ENCODE measurements around the gene RADX.
"Not testable (repeated sequence)": the region's sequence is repeated elsewhere in the genome, so short reads cannot be mapped to it uniquely, and the experiment has no call there.

RADX gene, protein sequence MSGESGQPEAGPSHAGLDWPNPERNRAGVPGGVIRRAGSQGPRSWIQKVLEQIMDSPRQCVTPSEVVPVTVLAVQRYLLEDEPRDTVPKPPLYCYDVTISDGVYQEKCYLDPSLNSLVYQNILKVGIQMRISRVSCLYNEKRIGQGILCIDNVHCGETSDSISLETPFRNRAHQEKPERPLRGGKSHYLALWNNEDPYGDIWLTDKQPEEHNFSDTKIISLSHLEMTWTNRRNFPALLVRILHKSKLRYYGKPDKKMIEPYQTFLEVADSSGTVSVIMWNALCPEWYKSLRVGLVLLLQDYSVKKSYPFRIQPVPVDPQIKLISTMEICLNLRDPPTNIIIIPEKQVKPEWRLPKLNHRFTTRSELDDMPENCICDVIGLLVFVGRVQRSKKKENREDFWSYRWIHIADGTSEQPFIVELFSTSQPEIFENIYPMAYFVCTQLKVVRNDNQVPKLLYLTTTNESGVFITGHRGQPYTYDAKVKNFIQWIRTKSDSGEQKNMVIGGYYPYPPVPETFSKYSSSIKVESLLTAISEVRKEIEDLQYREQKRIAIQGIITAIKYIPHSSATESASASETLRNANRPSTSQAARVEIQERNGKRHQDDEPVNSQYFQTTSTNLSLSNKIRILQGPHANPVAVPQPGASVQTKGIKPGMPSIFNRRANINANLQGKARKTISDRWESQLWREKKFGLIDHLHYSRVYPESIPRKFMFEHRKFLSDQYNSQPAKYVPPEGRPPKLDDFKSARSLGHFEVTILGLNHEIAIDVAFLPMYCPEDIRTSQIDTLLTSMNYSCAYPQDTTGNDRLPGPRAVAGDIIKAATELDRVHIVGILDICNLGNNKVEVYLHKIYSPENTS

DNA sequence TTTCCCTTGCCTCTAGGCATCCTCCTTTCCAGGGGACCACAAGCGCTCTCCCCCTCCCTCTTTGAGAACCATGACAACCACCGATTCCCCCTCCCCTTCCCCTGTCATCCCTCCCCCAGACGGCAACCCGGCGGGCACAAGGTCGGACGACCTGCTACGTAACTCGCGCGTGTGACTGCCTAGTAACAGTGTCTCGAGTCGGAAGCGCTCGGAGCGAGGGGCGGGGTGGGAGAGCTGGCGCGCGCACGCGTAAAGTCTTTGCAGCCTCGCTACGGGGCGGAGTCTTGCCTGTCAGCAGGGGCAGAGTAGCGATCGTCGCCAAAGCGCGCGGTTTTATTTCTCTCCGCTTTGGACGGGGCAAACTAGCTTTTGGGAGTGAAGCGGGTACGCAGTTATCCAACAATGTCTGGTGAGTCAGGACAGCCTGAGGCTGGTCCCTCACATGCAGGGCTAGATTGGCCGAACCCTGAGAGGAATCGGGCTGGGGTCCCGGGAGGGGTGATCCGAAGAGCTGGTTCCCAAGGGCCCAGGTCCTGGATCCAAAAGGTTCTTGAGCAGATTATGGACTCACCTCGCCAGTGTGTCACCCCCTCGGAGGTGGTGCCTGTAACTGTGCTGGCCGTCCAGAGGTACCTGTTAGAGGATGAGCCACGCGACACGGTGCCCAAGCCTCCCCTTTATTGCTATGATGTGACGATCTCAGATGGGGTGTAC is at the start of gene RADX:
RADX (plus strand) TSS at position 300 of the 714 bp plus-strand sequence; CDS start at position 403, 103 bp downstream.
- DNase-seq, result peak; percentile 49 to 79 (median 62)

DNA sequence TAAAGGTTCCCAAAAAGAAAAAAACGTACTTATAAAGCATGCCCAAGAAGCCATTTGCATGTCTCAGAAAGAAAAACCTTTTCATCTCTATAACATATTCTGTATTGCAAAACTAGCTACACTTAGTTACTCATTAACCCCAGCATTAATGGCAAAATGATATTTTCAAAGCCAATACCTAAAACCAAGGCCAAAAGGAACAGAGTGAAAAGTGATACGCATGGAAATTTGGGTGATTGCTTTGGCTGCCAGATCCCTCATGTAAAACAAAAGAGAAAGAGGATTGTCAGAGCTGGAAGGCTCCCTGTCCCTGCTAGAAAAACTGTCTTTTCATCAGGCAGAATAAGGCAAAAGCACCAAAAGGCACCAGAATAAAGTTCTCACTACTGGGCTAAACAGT is 46.8 kb upstream of the RADX start:
- no peak for DNase-seq

DNA sequence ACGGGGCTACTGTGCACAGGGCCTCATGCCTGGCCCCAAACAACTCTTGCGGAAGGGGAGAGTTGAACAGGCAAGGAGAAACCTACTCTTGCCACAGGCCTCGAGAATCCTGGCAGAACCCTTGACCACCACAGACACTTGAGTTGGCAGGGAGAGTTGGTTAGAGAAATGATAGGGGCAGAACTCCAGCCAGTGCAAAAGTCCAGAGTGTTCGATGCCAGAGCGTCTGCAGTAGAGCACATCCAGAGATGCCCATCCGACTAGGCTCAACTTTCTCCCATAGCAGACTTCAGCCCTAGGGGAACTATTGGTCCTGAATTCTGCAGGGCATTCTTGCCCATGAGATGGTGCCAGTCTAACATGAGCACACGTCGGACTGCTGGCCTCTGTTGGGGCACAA is 45.4 kb upstream of the RADX start:
- DNase-seq, result no peak

DNA sequence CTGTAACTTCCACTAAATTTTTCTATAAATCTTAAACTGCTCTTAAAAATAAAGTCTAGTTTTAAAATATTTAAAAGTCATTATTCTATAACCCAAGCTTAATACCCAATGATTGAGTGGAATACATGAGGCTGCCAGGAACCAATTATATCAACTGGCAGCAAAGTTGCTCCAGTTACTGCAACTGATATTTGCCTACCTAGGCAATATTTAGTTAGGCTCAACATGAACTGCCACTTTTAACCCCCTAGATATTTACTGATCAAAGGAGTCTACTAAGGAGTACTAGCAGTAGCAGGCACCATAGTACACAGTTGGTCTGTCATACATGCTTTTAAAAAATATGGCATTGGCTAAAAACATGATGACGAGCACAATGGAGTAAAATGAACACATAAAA is 29.9 kb upstream of the RADX start:
- no peak for DNase-seq

DNA sequence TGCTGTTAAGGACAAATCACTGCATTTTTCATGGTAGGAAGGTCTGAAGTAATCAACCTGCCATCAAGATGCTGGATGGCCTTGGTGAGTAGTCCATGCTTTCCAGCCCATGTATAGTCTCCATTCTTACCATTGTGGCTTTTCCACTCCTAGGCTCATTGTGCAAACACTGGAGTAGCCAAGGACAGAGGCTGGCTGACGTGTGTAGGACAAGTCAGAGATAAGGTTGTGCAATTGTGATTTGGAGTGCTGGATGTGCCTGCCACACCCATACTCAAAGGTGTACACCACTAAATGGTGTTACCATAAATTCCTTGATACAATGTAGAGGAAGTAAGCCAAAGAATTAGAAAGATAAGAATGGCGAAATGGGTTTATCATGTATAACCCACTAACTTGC is 26.3 kb upstream of the RADX start:
- DNase-seq, result no peak

DNA sequence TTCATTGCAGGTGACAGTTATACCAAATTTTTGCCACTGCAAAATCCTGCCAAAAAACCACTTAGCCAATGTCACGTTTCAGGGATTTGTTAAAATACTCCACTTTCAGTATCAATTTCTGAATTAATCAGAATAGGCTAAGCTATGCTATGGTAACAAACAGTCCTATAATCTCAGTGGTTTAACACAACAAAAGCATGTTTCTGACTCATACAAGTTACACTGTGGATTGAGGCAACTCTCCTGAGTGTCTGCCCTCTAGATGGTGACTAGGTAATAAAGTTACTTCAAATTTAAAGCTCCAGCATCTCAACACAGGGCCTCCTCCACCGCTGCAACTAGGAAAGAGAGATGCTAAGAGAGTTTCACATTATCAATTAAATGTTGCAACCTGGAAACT is 23.0 kb upstream of the RADX start:
- no peak for DNase-seq

DNA sequence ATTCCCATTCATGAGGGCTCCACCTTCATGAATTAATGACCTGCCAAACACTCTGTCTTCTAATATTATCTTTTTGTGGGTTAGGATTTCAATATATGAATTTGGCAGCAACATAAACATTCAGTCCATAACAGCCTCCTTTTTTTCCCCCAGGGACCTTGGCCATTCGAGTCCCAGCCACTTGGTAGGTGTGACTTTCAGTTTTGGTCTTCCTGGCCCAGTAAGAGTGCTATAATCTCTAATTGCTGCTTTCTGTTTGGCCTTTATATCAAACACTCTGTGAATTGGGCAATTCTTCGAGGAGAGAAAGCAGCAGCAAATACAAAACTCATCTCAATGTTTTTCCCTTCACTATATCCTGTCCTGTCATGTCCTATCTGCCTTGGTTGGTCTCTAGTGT is 12.4 kb upstream of the RADX start:
- no peak for DNase-seq

DNA sequence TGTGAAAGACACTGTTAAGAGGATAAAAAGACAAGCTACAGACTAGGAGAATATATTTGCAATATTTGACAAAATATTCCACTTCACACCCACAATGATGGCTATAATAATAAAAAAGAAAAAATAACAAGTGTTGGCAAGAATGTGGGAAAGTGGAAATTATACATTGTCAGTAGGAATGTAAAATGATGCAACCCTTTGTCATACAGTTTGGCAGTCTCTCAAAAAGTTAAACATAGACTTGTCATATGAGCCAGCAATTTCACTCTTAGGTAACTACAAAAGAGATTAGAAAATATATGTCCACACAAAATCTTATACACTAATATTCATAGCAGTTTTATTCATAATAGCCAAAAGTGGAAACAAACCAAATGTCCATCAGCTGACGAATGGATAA is 5.2 kb upstream of the RADX start:
- DNase-seq, result no peak

DNA sequence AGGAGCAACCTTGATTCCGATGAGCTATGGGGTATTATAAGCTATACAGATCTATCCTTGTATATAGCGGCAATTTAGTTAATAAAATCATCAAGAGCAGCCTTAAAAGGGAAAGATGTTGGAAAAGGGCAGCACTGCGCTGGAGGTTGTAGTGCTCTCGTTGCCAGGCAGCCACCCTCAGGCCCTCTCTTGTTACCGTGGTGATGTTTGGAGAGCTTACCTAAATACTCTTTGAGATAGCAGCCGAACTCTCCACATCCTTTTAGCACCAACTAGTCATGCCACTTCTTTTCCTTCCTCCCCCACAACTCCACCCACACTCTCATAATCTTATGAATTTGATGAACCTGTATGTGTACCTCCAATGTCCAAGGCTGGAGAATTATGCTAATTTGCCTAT is 3.8 kb upstream of the RADX start:
- DNase-seq, result no peak

DNA sequence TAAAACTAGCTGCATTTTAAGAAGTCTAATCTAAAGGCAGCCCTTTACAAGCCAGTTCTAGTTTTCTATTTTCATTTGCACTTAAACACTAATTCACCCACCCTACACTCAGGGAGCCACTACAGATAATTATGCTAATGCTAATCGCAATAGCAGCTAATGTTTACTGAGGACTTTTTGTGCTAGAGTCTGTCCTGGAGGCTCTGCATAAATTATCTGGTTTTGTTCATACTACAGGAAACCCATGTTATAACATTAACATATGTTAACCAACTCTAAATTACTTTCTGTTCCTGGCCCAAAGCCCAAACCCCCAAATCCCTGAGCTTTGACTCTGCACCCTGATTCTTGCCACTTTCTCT is 480 bp upstream of the RADX start:
- no peak for DNase-seq

DNA sequence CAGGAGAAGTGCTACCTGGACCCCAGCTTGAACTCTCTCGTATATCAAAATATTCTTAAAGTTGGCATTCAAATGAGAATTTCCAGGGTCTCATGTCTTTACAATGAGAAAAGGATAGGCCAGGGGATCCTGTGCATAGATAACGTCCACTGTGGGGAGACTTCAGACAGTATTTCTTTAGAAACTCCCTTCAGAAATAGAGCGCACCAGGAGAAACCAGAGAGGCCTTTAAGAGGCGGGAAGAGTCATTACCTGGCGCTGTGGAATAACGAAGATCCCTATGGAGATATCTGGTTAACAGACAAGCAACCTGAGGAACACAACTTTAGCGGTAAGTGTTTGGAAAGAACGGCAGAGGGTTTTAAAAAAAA is 600 bp downstream of the RADX start:
- no peak for DNase-seq

DNA sequence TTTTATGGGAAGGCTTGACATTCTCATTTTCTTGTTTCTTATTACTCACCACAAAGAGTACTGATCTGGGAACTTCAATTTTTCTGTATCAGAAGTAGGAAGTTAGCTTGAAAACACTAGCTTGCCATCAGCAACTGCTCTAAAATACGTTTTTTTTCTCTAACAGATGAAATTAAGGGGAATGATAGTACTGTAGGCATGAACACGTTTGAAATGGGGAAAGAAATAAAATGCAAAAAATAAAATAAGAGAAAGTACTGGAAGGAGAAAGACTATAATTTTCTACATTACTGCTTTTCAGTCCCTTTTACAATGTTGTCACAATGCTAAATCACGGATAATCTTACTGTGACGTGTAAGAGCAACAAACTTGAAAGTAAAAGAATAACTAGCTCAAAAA is 1.5 kb downstream of the RADX start:
- no peak for DNase-seq

DNA sequence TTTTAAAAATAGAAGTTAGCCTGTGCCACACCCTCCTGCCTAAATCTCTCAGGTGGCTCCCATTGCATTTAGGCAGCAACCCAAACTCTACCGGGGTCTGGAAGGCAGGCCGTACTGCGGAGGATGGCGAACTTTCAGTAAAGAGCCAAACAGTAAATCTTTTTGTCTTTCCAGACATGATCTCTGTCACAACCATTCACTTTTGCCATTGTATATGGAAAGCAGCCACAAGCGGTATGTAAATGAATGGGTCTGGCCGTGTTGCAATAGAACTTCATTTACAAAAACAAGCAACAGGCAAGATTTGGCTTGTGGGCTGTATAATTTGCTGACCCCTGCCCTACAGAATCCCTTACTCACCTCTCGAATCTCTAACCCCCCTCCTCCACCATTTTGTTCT is 3.3 kb downstream of the RADX start:
- DNase-seq, result no peak

DNA sequence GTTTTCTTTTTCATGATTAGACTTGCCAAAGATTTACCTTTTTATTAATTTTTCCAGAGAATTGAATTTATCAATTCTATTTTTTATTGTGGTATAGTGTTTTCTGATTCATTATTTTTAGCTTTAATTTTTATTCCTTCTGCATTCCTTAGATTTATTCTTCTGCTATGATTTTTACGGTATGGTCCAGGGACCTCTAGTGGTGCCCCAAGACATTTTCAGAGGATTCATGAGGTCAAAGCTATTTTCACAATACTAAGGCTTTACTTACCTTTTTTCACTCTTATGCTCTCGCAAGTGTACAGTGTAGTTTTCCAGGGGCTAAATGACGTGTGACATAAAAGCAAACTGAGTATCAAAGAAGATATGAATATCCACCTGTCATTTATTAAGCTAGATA is 8.0 kb downstream of the RADX start:
- DNase-seq, result no peak

DNA sequence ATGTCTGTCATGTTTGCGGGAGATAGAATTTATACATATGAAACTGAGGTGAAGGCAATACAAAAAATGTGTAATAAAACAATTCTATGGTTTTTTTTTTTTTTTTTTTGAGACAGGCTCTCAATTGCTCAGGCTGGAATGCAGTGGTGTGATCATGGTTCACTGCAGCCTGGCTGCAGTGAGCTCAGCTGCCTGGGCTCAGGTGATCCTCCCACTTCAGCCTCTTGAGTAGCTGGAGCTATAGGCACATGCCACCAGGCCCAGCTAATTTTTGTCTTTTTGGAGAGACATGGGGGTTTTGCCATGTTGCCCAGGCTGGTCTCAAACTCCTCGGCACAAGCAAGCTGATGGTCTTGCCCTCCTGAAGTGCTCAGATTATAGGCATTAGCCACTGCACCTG is 10.1 kb downstream of the RADX start:
- no peak for DNase-seq

DNA sequence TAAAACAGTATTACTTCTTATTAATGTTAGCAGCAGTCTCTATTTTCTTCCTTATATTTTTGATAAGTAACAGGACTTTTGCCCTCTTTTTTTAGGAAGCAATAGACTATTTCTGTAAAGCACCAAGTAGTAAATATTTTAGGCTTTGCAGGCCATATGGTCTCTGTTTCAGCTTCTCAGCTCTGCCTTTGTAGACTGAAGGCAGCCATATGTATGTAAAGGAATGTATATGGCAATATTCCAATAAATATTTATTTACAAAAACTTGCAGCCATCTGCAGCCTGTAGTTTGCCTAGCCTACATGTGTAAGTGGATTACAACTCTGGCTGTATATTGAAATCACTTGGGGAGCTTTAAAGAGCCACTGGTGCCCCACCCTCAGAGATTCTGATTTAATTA is 15.0 kb downstream of the RADX start:
- no peak for DNase-seq

DNA sequence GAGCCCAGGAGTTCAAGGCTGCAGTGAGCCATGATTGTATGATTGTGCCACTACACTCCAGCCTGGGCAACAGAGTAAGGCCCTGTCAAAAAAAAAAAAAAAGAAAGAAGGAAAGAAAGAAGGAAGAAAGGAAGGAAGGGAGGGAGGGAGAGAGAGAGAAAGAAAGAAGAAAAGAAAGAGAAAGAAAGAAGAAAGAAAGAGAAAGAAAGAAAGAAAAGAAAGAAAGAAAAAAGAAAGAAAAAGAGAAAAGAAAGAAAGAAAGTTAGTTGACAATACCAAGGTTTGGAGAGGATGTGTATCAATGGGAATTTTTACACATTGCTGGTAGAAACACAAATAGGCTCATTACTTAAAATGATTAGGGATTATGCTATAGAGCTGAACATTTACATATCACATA is 19.8 kb downstream of the RADX start:
- DNase-seq, result no peak

DNA sequence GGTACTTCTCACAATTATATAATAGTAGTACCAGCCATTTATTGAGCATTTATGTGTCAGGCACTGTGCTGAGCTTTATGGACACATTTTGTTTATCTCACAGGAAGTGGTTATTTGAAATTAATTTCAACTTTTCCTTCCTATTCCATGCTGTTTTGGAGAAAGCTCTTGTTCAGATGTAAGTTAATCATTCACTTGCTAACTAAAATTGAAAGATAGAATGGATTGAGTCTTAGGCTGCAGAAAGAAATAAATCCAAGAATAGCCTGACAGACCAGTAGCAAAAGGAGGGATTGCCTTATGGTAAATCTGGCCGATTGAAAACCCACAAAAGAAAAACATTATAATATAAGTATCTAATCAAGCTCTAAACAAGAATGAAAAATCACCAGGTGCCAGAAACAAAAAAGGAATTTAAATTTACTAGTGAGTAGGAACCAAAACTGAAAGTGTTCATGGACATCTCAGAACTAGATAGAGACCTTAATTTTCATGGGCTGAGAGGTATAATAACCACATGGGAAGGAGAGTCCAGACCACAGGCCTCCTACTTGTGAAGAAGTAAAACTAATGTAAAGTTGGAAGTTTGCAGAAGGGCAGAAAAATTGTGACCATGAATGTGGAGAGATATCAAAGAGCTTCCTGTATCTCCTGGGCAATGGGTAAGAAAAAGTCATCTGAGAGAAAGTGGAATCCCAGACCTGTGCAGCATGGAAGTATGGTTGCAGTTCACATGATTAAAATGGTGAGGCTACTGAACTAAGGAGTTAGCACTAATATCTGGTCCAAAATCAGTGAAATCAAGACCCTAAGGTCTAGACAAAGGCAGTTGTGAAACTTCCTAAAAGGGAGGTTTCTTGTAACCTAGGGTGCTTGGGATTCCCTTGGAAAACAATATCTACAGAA is 38.0 kb downstream of the RADX start:
- no peak for DNase-seq

DNA sequence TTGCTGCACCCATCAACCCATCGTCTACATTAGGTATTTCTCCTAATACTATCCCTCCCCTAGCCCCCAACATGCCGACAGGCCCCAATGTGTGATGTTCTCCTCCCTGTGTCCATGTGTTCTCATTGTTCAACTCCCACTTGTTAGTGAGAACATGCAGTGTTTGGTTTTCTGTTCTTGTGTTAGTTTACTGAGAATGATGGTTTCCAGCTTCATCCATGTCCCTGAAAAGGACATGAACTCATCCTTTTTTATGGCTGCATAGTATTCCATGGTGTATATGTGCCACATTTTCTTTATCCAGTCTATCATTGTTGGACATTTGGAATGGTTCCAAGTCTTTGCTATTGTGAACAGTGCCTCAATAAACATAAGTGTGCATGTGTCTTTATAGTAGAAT is 41.8 kb downstream of the RADX start:
- not testable (repeated sequence) for DNase-seq

DNA sequence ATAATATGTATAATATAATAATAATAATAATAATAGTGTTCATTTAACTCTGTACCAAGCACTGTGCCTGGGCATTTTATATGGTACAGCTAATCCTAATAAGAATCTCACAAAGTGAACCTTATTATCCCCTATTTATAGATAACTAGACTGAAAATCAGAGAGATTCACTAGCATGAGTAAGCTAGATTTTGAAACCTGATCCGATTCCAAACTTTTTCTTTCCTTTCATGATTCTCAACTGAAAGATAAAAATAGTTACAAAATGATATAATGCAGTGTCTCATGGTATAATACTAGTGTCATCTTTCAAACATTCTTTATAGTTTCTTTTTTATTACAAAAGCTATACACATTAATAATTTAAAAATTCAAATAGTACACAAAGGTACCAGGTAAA is 58.9 kb downstream of the RADX start:
- DNase-seq, result no peak

DNA sequence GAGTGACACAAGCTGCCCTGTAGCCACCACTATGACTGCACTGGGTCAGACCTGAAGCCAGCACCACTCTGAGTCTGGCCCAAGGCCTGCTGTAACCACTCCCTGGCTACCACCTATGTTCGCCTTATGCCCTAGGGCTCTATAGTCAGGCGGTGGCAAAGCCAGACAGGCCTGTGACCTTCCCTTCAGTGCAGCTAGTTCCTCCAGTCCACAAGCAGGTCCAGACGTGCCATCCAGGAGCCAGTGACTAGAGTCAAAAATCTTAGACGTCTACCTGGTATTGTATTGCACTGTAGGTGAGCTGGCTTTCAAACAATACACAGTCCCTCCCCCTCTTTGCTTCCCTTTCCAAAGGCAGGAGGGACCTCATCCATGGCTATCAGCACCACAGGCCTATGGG is 60.7 kb downstream of the RADX start:
- DNase-seq, result no peak

DNA sequence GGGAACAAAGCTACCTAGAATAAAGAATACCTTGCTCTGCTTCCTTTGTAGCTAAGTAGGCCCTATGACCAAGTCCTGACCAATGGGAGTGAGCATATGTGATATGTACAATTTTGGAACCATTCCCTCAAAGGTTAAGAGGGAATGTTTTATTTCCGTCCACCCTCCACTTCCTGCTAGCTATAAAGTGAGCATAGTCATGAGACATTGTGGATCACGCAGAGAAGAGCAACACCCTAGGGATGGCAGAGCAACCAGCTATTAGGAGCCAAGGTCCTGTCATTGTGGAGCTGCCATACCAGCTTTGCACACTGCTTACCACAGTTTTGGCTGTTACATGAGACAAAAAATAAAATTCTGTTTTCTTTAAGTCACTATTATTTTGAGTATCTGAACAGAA is 68.9 kb downstream of the RADX start:
- no peak for DNase-seq

DNA sequence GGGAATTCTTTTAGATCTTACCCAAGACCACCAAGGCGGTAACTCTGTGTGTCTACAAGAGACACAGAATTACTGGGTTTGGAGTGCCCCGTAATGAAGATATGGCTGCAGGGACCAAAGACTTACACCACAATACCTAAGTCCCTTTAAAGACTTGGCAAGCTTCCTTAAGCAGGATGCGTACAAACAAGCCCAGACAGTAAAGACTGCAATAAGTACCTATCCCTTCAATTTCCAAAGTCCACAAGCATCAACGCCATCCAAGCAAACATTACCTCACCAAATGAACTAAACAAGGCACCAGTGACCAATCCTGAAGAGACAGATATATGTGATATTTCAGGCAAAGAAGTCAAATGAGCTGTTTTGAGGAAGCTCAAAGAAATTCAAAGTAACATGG is 72.4 kb downstream of the RADX start:
- DNase-seq, result no peak
